HG02759 (cell line): ENCODE data around the gene SPRR4.
"Not testable (repeated sequence)": the region's sequence is repeated elsewhere in the genome, so short reads cannot be mapped to it uniquely, and the experiment has no call there.

Source experiments
- ATAC-seq: cut with Tn5 transposase; IDR thresholded peaks from one replicate; pipeline ENCODE4 v1.9.1; 2021; ENCODE audit warnings: mild to moderate bottlenecking, moderate library complexity; ENCODE audit not compliant: unreplicated experiment

SPRR4 gene

DNA sequence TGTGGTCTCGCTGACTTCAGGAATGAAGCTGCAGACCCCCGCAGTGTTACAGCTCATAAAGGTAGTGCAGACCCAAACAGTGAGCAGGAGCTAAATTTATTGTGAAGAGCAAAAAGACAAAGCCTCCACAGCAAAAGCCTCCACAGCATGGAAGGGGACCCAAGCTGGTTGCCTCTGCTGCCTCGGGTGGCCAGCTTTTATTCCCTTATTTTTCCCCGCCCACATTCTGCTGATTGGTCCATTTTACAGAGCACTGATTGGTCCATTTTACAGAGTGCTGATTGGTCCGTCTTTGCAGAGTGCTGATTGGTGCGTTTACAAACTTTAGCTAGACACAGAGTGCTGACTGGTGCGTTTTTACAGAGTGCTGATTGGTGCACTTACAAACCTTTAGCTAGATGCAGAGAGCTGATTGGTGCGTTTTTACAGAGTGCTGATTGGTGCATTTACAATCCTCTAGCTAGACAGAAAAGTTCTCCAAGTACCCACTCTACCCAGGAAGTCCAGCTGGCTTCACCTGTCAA, 40.8 kb downstream of the SPRR4 start:
- not testable (repeated sequence) for ATAC-seq

DNA sequence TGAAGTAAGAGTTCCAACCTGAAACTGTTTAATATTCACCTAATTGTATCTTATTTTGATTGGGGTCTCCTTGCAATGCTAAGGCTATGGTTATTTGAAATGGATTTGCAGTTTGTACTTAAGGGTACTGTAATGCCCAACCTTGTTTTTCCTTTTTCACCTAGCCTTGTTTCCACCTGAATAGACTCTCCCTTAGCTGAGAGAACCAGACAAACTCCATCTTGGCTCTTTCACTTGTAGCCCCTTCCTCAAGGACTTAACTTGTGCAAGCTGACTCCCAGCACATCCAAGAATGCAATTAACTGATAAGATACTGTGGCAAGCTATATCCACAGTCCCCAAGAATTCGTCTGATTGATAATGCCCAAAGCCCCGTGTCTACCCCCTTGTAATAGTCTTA, 51.4 kb downstream of the SPRR4 start:
- not testable (repeated sequence) for ATAC-seq
